WTC11 (cell line): Measurements from ENCODE around the gene SPATA13. TPM values are rescaled to one million over a fixed set of nuclear protein-coding genes. Genes with fewer than 3 reads are reported as not detected.

Source experiments
- ATAC-seq: fragments of 200-7000 bp; cut with Tn5 transposase; 2 replicates; pipeline ENCODE4 v1.10.0; 2021; ENCODE audit warnings: mild to moderate bottlenecking, moderate library complexity
- CTCF ChIA-PET: fragments of 300-600 bp; sonication (Branson Sonifier 250); formaldehyde crosslinking; loops from one replicate; lab custom pipeline; 2021; ENCODE audit warnings: antibody characterized with exemption; lab: Charles Lee
- POLR2A ChIA-PET: fragments of 350-600 bp; sonication (Branson Sonifier 250); formaldehyde crosslinking; loops from one replicate; lab custom pipeline; 2021; ENCODE audit warnings: antibody characterized with exemption; lab: Charles Lee
- DNase-seq: peaks from one replicate; pipeline ENCODE4 v3.0.0; 2021; ENCODE audit warnings: low spot score
- H3K27ac Mint-ChIP-seq: 2 replicates; pipeline ENCODE4 v1.8.0; 2021; ENCODE audit warnings: mixed read lengths
- H3K27me3 Mint-ChIP-seq: 2 replicates; pipeline ENCODE4 v1.8.0; 2021; ENCODE audit warnings: low read depth, mild to moderate bottlenecking, moderate library complexity, mixed read lengths
- H3K36me3 Mint-ChIP-seq: 2 replicates; pipeline ENCODE4 v1.8.0; 2021; ENCODE audit warnings: mixed read lengths
- H3K4me1 Mint-ChIP-seq: 2 replicates; pipeline ENCODE4 v1.8.0; 2022; ENCODE audit warnings: mixed read lengths
- H3K4me3 Mint-ChIP-seq: 2 replicates; pipeline ENCODE4 v1.8.0; 2021; ENCODE audit warnings: mild to moderate bottlenecking, moderate library complexity, mixed read lengths
- H3K9me3 Mint-ChIP-seq: 2 replicates; pipeline ENCODE4 v1.8.0; 2021; ENCODE audit warnings: mixed read lengths
- CBFB ChIP-seq: sonication (generic); formaldehyde crosslinking; IDR thresholded peaks from 2 replicates; pipeline ENCODE4 v1.8.1; 2022; ENCODE audit warnings: mild to moderate bottlenecking, low read depth, missing genetic modification reagents
- CREB1 ChIP-seq: sonication (generic); formaldehyde crosslinking; IDR thresholded peaks from 2 replicates; pipeline ENCODE4 v1.8.0; 2023; ENCODE audit warnings: mild to moderate bottlenecking, missing genetic modification reagents
- CREM ChIP-seq: sonication (generic); formaldehyde crosslinking; IDR thresholded peaks from 2 replicates; pipeline ENCODE4 v1.8.1; 2022; ENCODE audit warnings: mild to moderate bottlenecking, missing genetic modification reagents, moderate library complexity
- EMX1 ChIP-seq: fragments of 250-450 bp; sonication (Bioruptor Pico); IDR thresholded peaks from 2 replicates; pipeline ENCODE4 v1.8.0; 2021; ENCODE audit warnings: mild to moderate bottlenecking
- FOXK1 ChIP-seq: sonication (generic); formaldehyde crosslinking; IDR thresholded peaks from 2 replicates; pipeline ENCODE4 v1.8.0; 2022; ENCODE audit warnings: mild to moderate bottlenecking, moderate library complexity, missing genetic modification reagents
- FOXP1 ChIP-seq: sonication (generic); formaldehyde crosslinking; IDR thresholded peaks from 2 replicates; pipeline ENCODE4 v1.8.0; 2022; ENCODE audit warnings: missing genetic modification reagents, mild to moderate bottlenecking, moderate library complexity, borderline replicate concordance
- KAT7 ChIP-seq: sonication (generic); formaldehyde crosslinking; IDR thresholded peaks from 2 replicates; pipeline ENCODE4 v1.8.1; 2023; ENCODE audit warnings: missing genetic modification reagents, mild to moderate bottlenecking, borderline replicate concordance
- NR3C1 ChIP-seq: sonication (generic); formaldehyde crosslinking; conservative IDR thresholded peaks from 2 replicates; pipeline ENCODE4 v1.8.1; 2023; ENCODE audit warnings: low read depth, mild to moderate bottlenecking, missing genetic modification reagents
- PRRX2 ChIP-seq: fragments of 250-450 bp; sonication (Bioruptor Pico); IDR thresholded peaks from 2 replicates; pipeline ENCODE4 v1.8.0; 2021; ENCODE audit warnings: mild to moderate bottlenecking
- SMAD3 ChIP-seq: sonication (generic); formaldehyde crosslinking; IDR thresholded peaks from 2 replicates; pipeline ENCODE4 v1.8.0; 2022; ENCODE audit warnings: missing genetic modification reagents, mild to moderate bottlenecking, borderline replicate concordance
- ZNF416 ChIP-seq: fragments of 250-450 bp; sonication (Bioruptor Pico); IDR thresholded peaks from 2 replicates; pipeline ENCODE4 v1.9.0; 2021; ENCODE audit warnings: mild to moderate bottlenecking, inconsistent platforms
- total RNA-seq: library from RNA; stranded (reverse); gene quantifications from 3 replicates; pipeline ENCODE4 v1.2.3, GENCODE V29; 2021
- TF ChIP-seq, protein P1 (sequence below): sonication (generic); formaldehyde crosslinking; IDR thresholded peaks from 2 replicates; pipeline ENCODE4 v1.8.0; 2023; ENCODE audit warnings: mild to moderate bottlenecking, missing genetic modification reagents
- TF ChIP-seq, protein P2 (sequence below): sonication (generic); formaldehyde crosslinking; IDR thresholded peaks from 2 replicates; pipeline ENCODE4 v1.8.1; 2023; ENCODE audit warnings: mild to moderate bottlenecking, missing genetic modification reagents, borderline replicate concordance
- TF ChIP-seq, protein P3 (sequence below): sonication (generic); formaldehyde crosslinking; IDR thresholded peaks from 2 replicates; pipeline ENCODE4 v1.8.1; 2022; ENCODE audit warnings: low read depth, missing genetic modification reagents, borderline replicate concordance
- TF ChIP-seq, protein P4 (sequence below): fragments of 250-450 bp; sonication (Bioruptor Pico); IDR thresholded peaks from 2 replicates; pipeline ENCODE4 v2.1.2; 2022; ENCODE audit warnings: mild to moderate bottlenecking, moderate library complexity
- TF ChIP-seq, protein P5 (sequence below): fragments of 250-450 bp; sonication (Bioruptor Pico); conservative IDR thresholded peaks from 2 replicates; pipeline ENCODE4 v1.9.0; 2021; ENCODE audit warnings: mild to moderate bottlenecking
- TF ChIP-seq, protein P6 (sequence below): fragments of 250-450 bp; sonication (Bioruptor Pico); IDR thresholded peaks from 2 replicates; pipeline ENCODE4 v1.9.0; 2021; ENCODE audit warnings: mild to moderate bottlenecking

Gene SPATA13
- total RNA-seq, 1 experiment from 2014 or later, result 29.0 TPM

DNA sequence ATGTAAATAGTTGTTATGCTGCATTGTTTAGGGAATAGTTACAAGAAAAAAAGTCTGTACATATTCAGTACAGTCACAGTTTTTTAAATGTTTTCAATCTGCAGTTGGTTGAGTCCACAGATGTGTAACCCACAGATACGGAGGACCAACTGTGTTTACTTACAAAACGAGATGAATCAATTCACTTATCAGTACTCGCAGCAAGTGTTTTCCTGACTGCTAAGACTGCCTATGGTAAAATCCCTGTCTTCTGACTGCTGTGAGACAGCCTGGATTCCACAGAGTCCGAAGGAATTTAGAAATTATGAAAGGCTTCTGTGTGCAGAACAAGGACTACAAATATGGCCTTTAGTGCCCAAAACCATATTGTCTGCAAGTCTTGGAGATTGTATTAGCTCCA, 103.1 kb downstream of the SPATA13 start (continued):
- TF ChIP-seq EMX1 (CRISPR knock-in tag) (no peak), FOXP1 (CRISPR knock-in tag) (no peak)
- TF ChIP-seq, protein P1, sequence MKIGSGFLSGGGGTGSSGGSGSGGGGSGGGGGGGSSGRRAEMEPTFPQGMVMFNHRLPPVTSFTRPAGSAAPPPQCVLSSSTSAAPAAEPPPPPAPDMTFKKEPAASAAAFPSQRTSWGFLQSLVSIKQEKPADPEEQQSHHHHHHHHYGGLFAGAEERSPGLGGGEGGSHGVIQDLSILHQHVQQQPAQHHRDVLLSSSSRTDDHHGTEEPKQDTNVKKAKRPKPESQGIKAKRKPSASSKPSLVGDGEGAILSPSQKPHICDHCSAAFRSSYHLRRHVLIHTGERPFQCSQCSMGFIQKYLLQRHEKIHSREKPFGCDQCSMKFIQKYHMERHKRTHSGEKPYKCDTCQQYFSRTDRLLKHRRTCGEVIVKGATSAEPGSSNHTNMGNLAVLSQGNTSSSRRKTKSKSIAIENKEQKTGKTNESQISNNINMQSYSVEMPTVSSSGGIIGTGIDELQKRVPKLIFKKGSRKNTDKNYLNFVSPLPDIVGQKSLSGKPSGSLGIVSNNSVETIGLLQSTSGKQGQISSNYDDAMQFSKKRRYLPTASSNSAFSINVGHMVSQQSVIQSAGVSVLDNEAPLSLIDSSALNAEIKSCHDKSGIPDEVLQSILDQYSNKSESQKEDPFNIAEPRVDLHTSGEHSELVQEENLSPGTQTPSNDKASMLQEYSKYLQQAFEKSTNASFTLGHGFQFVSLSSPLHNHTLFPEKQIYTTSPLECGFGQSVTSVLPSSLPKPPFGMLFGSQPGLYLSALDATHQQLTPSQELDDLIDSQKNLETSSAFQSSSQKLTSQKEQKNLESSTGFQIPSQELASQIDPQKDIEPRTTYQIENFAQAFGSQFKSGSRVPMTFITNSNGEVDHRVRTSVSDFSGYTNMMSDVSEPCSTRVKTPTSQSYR, result no peak

DNA sequence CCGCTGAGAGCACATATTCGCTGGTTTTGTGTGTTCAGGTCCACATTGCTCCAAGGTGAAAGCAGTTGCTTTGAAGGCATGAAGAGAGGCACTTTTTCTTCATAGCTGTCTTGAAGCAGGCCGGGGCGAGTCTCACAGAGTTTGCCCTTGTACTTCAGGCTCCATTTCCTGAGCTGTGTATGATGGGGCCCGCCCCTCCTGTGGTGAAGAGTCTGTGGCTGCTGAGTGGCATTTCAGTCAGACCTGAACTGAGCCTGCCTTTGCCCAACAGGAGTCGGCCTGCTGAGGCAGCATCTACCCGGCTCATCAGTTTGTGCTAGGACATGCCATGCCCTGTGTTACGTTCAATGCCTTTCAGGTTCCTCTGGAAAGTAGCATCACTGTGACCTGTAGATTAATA, 104.5 kb downstream of the SPATA13 start:
- CTCF ChIA-PET, result no interaction called here
- no peaks in the 10 kb centered on the region for H3K36me3 Mint-ChIP-seq
- TF ChIP-seq SMAD3 (CRISPR knock-in tag) (no peak), ZNF416 (no peak), FOXP1 (CRISPR knock-in tag) (no peak), CREM (CRISPR knock-in tag) (no peak), PRRX2 (CRISPR knock-in tag) (no peak), NR3C1 (CRISPR knock-in tag) (no peak), CBFB (CRISPR knock-in tag) (no peak), KAT7 (no peak), FOXK1 (no peak), CREB1 (no peak)
- TF ChIP-seq, protein P2, sequence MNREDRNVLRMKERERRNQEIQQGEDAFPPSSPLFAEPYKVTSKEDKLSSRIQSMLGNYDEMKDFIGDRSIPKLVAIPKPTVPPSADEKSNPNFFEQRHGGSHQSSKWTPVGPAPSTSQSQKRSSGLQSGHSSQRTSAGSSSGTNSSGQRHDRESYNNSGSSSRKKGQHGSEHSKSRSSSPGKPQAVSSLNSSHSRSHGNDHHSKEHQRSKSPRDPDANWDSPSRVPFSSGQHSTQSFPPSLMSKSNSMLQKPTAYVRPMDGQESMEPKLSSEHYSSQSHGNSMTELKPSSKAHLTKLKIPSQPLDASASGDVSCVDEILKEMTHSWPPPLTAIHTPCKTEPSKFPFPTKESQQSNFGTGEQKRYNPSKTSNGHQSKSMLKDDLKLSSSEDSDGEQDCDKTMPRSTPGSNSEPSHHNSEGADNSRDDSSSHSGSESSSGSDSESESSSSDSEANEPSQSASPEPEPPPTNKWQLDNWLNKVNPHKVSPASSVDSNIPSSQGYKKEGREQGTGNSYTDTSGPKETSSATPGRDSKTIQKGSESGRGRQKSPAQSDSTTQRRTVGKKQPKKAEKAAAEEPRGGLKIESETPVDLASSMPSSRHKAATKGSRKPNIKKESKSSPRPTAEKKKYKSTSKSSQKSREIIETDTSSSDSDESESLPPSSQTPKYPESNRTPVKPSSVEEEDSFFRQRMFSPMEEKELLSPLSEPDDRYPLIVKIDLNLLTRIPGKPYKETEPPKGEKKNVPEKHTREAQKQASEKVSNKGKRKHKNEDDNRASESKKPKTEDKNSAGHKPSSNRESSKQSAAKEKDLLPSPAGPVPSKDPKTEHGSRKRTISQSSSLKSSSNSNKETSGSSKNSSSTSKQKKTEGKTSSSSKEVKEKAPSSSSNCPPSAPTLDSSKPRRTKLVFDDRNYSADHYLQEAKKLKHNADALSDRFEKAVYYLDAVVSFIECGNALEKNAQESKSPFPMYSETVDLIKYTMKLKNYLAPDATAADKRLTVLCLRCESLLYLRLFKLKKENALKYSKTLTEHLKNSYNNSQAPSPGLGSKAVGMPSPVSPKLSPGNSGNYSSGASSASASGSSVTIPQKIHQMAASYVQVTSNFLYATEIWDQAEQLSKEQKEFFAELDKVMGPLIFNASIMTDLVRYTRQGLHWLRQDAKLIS, result no peak
- TF ChIP-seq, protein P3, sequence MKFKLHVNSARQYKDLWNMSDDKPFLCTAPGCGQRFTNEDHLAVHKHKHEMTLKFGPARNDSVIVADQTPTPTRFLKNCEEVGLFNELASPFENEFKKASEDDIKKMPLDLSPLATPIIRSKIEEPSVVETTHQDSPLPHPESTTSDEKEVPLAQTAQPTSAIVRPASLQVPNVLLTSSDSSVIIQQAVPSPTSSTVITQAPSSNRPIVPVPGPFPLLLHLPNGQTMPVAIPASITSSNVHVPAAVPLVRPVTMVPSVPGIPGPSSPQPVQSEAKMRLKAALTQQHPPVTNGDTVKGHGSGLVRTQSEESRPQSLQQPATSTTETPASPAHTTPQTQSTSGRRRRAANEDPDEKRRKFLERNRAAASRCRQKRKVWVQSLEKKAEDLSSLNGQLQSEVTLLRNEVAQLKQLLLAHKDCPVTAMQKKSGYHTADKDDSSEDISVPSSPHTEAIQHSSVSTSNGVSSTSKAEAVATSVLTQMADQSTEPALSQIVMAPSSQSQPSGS (CRISPR knock-in tag), result no peak
- TF ChIP-seq, protein P4, sequence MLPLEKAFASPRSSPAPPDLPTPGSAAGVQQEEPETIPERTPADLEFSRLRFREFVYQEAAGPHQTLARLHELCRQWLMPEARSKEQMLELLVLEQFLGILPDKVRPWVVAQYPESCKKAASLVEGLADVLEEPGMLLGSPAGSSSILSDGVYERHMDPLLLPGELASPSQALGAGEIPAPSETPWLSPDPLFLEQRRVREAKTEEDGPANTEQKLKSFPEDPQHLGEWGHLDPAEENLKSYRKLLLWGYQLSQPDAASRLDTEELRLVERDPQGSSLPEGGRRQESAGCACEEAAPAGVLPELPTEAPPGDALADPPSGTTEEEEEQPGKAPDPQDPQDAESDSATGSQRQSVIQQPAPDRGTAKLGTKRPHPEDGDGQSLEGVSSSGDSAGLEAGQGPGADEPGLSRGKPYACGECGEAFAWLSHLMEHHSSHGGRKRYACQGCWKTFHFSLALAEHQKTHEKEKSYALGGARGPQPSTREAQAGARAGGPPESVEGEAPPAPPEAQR (CRISPR knock-in tag), result no peak
- TF ChIP-seq, protein P5, sequence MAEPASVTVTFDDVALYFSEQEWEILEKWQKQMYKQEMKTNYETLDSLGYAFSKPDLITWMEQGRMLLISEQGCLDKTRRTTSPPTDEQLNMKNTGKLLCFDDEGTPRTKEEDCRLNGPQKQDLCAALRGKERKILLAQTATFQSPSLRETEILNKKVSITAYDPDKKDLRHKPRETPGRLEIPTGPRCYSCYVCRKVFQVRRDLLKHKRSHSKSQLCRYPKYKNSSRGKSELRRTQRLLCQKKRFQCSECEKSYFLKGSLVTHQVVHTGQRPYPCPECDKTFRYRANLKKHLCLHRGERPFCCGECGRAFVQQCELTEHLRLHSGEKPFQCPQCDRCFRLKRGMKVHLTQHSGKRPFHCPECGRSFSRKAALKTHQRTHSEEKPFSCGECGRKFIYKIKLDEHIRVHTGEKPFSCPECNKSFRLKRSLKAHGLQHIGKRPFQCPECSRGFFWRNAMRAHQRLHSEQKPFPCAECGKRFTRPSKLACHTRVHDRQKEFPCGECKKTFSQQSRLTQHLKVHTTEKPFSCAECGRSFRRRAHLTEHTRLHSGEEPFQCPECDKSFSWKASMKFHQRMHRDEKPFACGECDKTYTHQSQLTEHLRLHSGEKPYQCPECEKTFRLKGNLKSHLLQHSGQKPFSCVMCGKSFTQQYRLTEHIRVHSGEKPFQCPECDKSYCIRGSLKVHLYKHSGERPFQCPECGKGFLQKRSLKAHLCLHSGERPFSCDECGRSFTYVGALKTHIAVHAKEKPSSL (CRISPR knock-in tag), result no peak
- TF ChIP-seq, protein P6, sequence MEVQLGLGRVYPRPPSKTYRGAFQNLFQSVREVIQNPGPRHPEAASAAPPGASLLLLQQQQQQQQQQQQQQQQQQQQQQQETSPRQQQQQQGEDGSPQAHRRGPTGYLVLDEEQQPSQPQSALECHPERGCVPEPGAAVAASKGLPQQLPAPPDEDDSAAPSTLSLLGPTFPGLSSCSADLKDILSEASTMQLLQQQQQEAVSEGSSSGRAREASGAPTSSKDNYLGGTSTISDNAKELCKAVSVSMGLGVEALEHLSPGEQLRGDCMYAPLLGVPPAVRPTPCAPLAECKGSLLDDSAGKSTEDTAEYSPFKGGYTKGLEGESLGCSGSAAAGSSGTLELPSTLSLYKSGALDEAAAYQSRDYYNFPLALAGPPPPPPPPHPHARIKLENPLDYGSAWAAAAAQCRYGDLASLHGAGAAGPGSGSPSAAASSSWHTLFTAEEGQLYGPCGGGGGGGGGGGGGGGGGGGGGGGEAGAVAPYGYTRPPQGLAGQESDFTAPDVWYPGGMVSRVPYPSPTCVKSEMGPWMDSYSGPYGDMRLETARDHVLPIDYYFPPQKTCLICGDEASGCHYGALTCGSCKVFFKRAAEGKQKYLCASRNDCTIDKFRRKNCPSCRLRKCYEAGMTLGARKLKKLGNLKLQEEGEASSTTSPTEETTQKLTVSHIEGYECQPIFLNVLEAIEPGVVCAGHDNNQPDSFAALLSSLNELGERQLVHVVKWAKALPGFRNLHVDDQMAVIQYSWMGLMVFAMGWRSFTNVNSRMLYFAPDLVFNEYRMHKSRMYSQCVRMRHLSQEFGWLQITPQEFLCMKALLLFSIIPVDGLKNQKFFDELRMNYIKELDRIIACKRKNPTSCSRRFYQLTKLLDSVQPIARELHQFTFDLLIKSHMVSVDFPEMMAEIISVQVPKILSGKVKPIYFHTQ, result no peak
- no peaks in the 10 kb centered on the region for H3K9me3 Mint-ChIP-seq
- DNase-seq (no peak), ATAC-seq (no peak; the same call in 1 of the 2 replicates)
- no peak overlapping the region for H3K4me3 Mint-ChIP-seq
- no peaks in the 10 kb centered on the region for H3K27me3 Mint-ChIP-seq
- peaks cover 4% of the 10 kb centered on the region; the same call in 1 of the 2 replicates for H3K4me1 Mint-ChIP-seq
- POLR2A ChIA-PET, result no interaction called here
- H3K27ac Mint-ChIP-seq, result no peak overlapping the region
